K562 (cell line): ENCODE measurements around the gene LTBP4. TPM values are rescaled to one million over a fixed set of nuclear protein-coding genes. Genes with fewer than 3 reads are reported as not detected.

Experiments used
- ADNP ChIP-seq: fragments of 200-800 bp; sonication (Bioruptor generic); IDR thresholded peaks from 2 replicates; pipeline ENCODE4 v1.6.1; 2016; ENCODE audit warnings: missing genetic modification characterization, missing compliant biosample characterization
- BCOR ChIP-seq: fragments of 450-650 bp; IDR thresholded peaks from 2 replicates; pipeline ENCODE4 v1.6.1; 2016
- CHD4 ChIP-seq: fragments of 200-600 bp; sonication (generic); IDR thresholded peaks from 3 replicates; pipeline ENCODE4 v1.6.1; 2012; ENCODE audit warnings: low read depth, mild to moderate bottlenecking, mixed read lengths, low read length, inconsistent platforms; ENCODE audit not compliant: insufficient read depth, insufficient replicate concordance, poor library complexity, severe bottlenecking
- HDAC2 ChIP-seq: fragments of 450-650 bp; IDR thresholded peaks from 2 replicates; pipeline ENCODE4 v1.6.1; 2016; ENCODE audit warnings: mild to moderate bottlenecking
- HOXB6 ChIP-seq: fragments of 250-450 bp; sonication (Bioruptor Pico); IDR thresholded peaks from 2 replicates; pipeline ENCODE4 v1.5.1; 2022; ENCODE audit warnings: mild to moderate bottlenecking, borderline replicate concordance
- KDM1A ChIP-seq, 2 experiments: fragments of 450-650 bp; IDR thresholded peaks; 2 replicates each; pipeline ENCODE4 v1.6.1; 2016; ENCODE audit warnings: mild to moderate bottlenecking in 2 of 2
- POLR2A ChIP-seq: fragments of 450-650 bp; conservative IDR thresholded peaks from 2 replicates; pipeline ENCODE4 v1.6.1; 2016
- PTBP1 ChIP-seq: fragments of 200-400 bp; formaldehyde crosslinking; IDR thresholded peaks from 2 replicates; pipeline ENCODE4 v1.6.1; 2017; ENCODE audit warnings: low read depth, low read length
- RCOR1 ChIP-seq, 2 experiments: IDR thresholded peaks; 2 replicates each; pipeline ENCODE4 v1.6.1; 2012; ENCODE audit warnings: low read depth in 2 of 2, low read length in 2 of 2, borderline replicate concordance in 1 of 2, improper control_type of control experiment in 1 of 2
- SPI1 ChIP-seq: IDR thresholded peaks from 2 replicates; pipeline ENCODE4 v1.6.1; 2011; ENCODE audit warnings: low read depth, low read length, control low read depth, borderline replicate concordance
- ZNF592 ChIP-seq: fragments of 450-650 bp; IDR thresholded peaks from 2 replicates; pipeline ENCODE4 v1.6.1; 2017; ENCODE audit warnings: antibody characterized with exemption, mild to moderate bottlenecking
- ZNF766 ChIP-seq: fragments of 200-800 bp; sonication (Bioruptor generic); conservative IDR thresholded peaks from 2 replicates; pipeline ENCODE4 v1.6.1; 2016; ENCODE audit warnings: missing genetic modification characterization, missing compliant biosample characterization
- polyA plus RNA-seq, 8 experiments: library from polyadenylated mRNA; depleted of rRNA in 4 of 8; stranded (reverse) in 5 of 8; unstranded in 3 of 8; fragments of >200 nt; fragmentation: Nextera tagmentation in 2 of 8; fragmentation: Illumina TruSeq in 1 of 8; extraction: Ambion mirVana in 2 of 8; extraction: Trizol in 1 of 8; gene quantifications; 2 replicates each; pipeline versions ENCODE4 v1.2.1 to v1.2.3, GENCODE V29; 2011 to 2014; ENCODE audit warnings: inconsistent platforms in 1 of 8, missing spikeins in 1 of 8
- total RNA-seq, 7 experiments: library from RNA; depleted of rRNA in 6 of 7; stranded (reverse); fragments of >200 nt in 6 of 7; fragmentation: Illumina TruSeq in 2 of 7; extraction: Trizol in 2 of 7; gene quantifications; 2 replicates each; pipeline versions ENCODE4 v1.2.1 to v1.2.3, GENCODE V29; 2011 to 2021; ENCODE audit warnings: low replicate concordance in 1 of 7

LTBP4 gene
- total and polyA plus RNA-seq, 9 of the 15 experiments (the other 6 are each of a cell fraction or from before 2014, with no cell fraction given), result 0.35 to 160 (median 31.6) TPM

GRCh38 chr19:40627486-40628279, 26.5 kb downstream of the LTBP4 start (continued):
- TF ChIP-seq CHD4 (peak; percentile 54), HOXB6 (no peak), RCOR1 (IDR thresholded peaks at IDR 0.05; ENCODE audit: borderline replicate concordance in 1 of 2, low read depth in 2 of 2, low read length in 2 of 2) (peak in 1 of 2 experiments; percentile 45; a peak in 1 of 4 replicates), ZNF766 (CRISPR knock-in tag) (no peak), BCOR (peak; percentile 93), ADNP (tag) (peak; percentile 84), PTBP1 (0 out of 2 replicates have a peak, but pooled peaks have one; percentile 24), HDAC2 (peak; percentile 55; the same call in 1 of the 2 replicates), SPI1 (no peak), KDM1A (IDR thresholded peaks at IDR 0.05) (peak; percentile 74 to 80), ZNF592 (no peak), POLR2A (0 out of 2 replicates have a peak, but pooled peaks have one; percentile 48)
- TF ChIP-seq, all 486 proteins: peak for 17
